Germinal center (tissue), 1 donor: ENCODE results near the gene ZMYND8.
"Not testable (repeated sequence)": the region's sequence is repeated elsewhere in the genome, so short reads cannot be mapped to it uniquely, and the experiment has no call there.

Source experiments
- DNase-seq: peaks from one replicate; pipeline ENCODE4 v3.0.0; 2012; ENCODE audit warnings: mixed read lengths, low spot score

The ZMYND8 gene

DNA sequence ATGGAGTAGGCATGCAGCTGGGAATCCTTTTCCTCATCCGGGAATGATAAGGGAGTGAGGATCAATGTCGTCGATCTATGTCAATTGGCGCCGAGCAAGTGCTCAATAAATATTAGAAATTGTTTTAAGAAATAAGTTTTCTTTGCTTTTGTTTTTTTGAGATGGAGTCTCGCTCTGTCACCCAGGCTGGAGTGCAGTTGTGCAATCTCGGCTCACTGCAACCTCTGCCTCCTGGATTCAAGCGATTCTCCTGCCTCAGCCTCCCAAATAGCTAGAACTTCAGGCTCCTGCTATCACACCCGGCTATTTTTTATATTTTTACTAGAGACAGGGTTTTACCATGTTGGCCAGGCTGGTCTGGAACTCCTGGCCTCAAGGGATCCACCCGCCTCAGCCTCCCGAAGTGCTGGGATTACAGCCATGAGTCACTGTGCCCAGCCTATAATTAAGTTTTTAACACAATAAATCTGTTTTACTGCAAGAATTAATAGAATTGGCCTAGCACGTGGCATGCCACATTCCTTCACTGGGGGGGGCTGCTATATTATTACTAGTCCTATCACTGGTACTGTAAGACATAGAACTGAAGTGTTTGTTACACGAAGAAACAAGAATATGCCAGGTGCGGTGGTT is 92.2 kb downstream of the ZMYND8 start:
- DNase-seq: not testable (repeated sequence)

DNA sequence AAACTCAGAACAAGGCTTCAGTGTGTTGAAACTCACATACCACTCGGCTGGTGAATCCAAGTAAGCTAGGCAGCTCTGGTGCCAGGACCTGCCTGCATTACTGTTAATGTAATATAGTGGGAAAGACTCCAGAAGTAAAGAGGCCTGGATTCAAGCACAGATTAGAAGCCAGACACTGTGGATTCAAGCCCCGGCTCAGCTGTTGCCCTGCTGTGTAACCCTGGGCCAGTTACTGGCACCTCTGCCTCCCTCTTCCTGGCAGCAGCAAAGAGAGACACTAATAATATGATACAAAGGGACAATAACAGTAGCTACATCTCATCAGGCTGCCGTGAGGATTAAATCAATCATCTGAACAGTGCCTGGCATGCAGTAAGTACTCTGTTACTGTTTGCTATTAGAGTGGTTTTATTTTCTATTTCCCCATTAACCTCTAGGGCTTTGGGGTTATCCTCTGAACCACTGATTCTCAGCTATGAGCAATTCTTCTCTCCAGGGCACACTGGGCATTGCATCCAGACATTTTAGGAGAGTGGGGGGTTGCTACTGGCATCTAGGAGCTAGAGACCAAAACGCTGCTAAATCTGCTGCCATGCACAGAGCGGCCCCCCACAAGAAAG is 92.9 kb downstream of the ZMYND8 start:
- peak; percentile 38 for DNase-seq

DNA sequence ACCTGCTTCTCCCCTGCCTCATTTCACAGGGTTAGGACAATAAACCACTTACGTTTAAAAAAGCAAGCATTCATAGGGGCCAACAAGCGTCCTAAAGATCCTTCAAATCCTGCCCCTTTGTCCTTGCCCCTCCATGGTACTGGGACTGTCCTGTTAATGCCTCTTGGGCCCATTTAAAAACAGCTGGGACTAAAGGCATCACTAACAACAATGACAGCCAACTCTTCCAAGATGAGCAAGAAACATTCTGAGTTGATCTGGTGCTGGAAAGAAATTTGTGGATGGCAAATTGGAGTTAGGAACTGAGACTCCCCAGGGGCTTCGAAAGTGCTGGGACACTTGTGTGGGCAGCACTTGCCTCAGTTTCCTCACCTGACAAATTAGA is 93.4 kb downstream of the ZMYND8 start:
- DNase-seq: no peak

DNA sequence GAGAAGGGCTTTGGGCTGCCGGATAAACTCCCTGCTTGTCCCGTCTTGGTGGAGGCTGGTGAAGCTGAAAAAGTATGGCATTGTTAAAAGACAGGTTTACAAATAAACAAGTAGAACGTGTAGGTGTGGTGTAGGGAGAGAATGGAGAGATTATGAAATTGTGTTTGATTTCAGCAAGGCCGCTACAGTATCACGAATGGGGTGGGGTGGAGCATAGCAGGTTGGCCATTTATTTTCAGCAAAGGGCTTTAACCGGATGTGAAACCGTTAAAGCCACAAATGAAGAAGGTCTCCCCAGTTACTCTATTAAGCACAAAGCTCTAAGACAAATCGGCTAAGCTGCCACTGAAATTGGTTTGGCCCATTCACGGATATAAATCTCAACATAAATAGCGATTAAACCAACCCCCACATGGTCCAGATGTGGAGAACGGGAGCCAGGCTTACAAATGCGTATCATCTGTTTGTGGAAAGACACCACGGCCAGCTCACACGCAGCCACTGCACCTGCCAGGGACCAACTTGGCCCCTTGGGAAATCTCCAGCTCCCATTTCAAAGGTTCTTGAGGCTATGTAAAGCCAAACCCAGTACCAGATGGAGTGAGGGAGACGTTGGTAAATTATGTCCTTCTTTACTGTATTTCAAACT is 94.0 kb downstream of the ZMYND8 start:
- peak; percentile 67 for DNase-seq

DNA sequence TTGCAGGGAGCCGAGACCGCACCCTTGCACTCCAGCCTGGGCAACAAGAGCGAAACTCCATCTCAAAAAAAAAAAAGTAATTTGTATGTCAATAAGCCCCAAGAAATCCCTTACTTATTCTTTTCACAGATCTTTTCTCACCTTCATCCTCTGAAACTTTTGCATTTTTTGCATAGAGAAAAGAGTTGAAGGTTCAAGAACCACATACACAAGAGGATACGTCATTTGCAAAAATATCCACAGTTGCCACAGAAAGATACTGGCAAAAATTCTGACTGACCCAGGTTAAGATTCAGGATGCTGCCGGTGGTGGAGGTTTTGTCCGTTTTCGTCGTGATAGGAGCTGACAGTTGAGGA is 94.5 kb downstream of the ZMYND8 start:
- DNase-seq: peak; percentile 14

DNA sequence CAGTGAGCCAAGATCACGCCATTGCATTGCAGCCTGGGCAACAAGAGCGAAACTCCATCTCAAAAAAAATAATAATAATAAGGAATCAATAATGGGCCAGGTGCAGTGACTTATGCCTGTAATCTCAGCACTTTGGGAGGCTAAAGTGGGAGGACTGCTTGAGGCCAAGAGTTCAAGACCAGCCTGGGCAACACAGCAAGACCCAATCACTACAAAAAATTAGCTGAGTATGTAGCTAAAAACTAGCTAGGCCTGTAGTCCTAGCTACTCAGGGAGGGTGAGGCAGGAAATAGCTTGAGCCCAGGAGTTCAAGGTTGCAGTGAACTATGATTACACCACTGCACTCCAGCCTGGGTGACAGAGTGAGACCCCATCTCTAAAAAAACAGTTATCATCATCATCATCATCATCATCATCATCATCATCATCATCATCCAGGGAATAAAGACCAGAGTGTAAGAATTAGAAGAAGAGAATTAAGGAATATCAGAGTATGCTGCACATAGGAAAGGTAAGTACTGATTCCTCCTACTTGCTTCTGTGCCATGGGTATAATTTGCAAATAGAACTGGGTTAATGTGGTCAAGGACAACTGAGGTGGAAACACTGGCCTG is 95.2 kb downstream of the ZMYND8 start:
- not testable (repeated sequence) for DNase-seq

DNA sequence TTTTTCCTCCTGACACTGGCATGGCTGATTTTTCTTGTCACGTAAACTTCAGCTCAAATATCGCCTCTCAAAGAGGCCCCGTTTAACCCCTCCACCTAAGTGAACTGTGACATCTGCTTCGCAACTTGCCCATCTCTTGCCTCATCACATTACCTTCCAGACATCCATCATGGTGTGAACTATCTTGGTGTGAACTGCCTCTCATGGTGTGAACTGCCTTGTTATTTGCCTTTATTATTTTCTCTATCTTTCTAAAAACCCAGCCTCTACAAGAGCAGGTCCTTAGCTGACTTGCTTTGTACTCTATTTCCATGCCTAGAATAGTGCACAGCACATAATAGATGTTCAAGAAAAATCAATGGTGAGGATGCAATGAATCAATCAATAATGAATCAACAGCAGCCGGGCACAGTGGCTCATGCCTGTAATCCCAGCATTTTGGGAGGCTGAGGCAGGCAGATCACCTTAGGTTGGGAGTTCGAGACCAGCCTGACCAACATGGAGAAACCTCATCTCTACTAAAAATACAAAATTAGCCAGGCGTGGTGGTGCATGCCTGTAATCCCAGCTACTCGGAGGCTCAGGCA is 95.9 kb downstream of the ZMYND8 start:
- DNase-seq: not testable (repeated sequence)

DNA sequence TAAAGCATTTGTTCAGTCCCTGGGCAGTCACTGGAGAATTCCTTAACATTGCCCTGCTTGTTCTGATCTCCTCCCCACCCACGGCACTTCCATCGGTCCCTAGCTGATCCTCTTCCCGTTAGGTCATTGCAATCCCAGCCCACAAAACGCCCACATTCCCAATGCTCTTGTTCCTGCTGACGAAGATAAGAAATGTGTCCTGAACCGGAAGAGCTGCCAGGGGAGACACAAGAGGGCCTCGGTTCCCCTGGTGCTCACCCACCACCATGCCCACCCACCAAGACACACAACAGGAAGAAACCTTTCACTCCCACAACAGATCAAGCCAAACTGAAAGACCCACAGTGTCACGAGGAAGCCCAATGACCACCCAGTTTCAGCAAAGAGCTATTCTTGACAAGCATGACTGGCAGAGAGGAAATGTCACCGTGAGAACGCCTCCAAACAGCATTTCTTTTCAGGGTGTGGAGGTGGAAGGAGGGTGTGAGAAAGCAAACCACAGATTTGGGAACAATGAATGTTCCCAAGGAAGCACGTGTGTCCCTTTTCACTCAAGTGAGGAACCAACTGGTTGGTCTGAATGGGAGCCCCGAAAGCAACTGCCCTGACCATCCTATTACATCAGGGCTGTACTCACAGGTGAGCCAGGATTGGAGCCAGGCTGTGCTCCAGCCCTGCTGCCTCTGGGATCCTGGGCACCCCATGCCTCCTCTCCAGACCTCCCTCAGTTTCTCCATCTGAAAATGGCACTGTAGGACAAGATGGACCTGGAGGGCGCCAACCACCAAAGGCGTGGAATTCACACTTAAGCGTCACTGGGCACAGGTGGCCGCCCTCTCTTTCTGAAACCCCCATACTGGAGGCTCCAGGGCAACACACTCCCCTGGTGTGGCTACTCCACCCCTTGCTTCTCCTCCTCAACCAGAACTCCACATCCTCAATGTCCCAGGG is 97.5 kb downstream of the ZMYND8 start:
- peak; percentile 16 for DNase-seq

DNA sequence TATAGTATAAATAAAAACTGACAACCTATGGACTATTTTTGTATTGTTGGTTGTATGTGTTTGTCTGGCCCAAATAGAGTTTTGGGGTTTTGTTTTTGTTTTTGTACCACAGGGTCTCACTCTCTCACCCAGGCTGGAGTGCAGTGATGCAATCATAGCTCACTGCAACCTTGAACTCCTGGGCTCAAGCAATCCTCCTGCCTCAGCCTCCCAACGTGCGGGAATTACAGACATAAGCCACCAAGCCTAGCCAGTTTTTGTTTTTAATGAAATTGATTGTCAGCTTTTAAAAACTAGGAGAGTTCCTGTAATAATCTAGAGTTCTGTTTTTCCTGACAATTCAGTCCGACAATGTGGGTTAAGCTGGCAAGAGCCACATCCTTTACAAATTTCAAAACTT is 98.7 kb downstream of the ZMYND8 start:
- no peak for DNase-seq

DNA sequence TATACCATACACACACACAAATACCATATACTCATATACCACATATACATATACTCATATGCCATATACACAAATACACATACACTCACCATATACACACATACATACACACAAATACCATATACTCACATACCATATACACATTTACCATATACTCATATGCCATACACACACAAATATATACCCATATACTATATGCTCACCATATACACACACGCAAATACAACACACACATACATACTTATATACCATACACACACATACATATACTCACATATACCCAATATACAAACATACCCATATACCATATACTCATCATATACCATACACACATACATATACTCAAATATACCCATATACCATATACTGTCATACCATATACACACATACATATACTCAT is 99.2 kb downstream of the ZMYND8 start:
- no peak for DNase-seq

DNA sequence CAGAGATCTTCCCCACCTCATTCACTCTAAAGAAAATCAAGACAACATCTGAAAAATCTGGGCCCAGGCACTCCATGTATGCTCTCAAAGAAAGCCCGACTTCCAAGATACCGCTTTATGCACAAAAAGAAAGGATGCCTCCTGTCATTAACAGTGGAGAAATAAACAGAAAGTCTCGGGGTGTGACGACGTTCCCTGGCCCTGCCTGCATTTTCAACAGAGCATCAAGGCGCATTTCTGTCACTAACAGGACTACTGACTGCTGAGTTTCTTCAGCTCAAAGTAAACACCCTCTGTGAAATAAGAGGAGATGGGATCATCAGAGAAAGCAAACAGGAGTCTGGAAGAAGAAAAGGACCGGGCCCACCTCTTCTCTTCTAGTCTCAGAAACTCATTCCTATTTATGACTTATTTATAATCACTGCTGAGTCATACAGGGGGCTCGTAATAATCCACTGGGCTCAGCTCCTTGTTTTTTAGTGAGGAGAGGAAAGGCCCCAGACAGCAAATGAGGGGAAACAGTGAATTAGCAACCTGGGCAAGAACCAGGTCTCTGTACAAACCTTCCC is 99.7 kb downstream of the ZMYND8 start:
- DNase-seq: no peak

DNA sequence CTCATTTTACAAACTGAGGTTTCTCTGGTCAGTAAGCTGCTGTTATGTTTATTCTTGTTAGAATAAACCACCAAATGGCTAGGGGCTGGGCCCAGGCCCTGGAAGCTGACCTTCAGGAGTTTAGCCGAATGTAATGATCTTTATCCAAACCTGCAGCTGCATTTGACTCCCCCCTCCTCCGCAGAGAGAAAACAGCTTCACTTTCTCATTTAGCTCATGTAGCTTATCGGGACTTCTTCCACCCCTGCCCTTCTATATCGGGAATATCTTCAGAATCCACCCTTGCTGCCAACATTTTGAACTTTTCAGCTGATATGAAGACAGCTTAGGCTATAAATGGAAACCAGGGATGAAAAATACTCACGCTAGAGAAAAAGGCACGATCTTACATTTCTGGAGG is 102.6 kb downstream of the ZMYND8 start:
- DNase-seq: no peak

DNA sequence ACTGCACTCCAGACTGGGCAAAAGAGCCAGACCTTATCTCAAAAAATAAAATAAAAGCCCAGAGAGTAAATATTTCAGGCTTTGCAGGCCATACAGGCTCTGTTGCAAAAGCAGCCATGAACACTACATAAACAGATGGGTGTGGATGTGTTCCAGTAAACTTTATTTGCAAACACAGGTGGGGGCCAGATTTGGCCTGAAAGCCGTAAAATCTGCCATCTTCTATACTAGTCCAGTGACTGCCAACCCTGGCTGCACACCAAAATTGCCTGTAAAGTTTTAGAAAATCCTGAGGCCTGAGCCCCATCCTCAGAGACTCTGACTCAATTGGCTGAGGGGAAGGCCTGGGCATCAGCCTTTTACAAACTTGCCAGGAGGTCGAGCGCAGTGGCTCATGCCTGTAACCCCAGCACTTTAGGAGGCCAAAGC is 103.6 kb downstream of the ZMYND8 start:
- no peak for DNase-seq

DNA sequence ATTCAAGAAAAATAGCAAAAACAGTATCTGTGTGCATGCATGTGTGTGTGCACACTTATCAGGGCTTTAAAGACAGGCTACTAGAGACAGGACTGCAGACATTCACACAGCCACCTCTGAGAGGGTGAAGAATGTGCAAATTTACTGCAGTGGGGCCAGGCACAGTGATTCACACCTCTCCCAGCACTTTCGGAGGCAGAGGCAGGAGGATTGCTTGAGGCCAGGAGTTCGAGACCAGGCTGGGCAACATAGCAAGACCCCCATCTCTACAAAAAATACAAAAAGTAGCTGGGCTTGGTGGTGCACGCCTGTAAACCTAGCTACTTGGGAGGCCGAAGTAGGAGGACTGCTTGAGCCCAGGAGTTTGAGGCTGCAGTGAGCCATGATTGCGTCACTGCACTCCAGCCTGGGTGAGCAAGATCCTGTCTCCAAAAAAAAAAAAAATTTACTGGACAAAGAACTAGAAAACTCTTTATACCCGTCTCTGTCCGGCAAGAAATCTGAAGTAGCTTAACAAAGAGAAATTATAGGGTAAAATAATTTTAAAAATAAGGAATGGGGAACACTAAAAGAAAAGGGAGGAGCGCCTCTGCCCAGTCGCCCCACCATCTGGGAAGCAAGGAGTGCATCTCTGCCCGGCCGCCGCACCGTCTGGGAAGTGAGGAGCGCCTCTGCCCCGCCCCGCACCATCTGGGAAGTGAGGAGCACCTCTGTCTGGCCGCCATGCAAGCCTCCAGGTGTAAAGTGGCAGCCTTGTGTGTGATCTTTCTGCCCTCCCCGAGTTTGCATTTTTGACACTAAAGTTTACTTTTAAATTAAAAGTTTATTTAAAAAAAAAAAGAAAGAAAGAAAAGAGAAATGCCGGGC is 105.1 kb downstream of the ZMYND8 start:
- no peak for DNase-seq

DNA sequence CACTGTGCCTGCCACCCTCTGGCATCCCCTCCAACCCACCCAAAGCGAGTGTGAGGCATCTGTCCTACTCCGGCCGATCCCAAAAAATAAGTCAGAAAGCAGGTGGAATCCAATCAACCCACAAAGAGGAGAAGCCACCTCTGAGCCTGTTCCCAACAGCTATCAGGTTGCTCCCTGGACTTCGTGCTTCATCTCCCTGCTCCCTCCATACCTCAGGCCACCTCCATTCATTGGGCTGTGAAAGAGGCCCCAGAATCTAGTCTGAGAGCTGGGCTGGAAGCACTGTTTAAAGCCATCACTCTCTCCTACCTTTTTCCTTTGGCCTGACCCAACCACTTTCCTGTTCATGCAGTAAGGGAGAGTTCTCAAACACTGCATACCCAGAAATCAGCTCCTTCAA is 106.1 kb downstream of the ZMYND8 start:
- no peak for DNase-seq

DNA sequence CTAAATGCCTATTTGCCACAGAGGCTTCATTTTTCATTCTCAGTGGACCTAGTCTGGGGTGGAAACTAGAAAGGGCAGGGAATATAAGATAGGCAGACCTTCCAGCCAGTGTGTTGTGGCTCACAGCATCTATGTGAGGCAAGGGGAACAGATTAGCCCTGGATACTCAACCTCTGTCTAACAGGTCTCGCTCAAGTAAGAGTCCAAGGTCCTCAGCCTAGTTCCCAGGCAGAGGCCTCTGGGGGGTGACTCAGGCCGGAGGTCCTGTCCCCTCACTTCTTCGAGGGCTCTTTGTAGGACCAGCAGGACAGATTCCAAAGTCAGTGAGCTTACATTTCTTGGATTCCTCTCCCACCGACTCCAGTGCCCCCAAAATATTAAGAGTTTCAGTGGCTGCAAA is 106.6 kb downstream of the ZMYND8 start:
- DNase-seq: no peak

DNA sequence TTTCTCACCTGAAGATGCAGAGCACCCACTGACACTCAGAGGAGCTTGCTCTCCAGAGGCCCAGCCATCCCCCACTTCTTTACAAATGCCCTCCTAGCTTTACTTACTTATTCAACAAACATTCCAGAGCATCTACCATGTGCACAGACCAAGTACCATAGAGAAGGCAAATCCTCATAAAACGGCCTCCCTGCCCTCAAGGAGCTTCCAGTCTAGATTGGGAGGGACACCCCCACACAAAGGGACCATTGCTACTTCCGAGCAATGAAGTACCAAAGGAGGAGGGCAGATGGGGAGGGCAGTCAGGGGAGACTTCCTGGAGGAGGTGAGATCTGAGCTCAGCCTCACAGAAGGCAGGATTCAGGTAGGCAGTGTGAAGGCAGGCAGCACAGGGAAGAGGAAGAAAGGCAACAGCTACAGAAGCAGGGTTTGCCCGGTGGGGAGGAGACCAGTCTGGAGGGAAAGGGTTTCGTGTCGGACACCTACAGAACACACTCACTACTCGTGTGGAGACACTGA is 108.0 kb downstream of the ZMYND8 start:
- DNase-seq: no peak

DNA sequence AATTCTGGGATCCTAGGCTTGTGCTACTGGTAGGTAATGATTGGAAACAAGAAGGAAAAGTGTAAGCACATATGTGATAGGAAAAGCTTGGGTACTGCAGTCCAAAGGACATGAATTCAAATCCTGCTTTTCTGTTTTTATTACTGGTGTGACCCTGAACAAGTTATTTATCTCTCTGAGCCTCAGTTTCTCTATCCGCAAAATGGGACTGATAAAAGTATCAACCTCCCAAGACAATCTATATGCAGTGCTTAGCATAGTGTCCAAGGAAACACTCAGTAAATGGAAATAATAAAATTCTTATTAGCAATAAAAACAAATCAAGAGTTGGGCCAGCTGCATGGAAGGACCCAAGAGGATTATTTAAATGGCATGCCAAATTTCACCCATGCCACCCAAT is 108.5 kb downstream of the ZMYND8 start:
- no peak for DNase-seq

DNA sequence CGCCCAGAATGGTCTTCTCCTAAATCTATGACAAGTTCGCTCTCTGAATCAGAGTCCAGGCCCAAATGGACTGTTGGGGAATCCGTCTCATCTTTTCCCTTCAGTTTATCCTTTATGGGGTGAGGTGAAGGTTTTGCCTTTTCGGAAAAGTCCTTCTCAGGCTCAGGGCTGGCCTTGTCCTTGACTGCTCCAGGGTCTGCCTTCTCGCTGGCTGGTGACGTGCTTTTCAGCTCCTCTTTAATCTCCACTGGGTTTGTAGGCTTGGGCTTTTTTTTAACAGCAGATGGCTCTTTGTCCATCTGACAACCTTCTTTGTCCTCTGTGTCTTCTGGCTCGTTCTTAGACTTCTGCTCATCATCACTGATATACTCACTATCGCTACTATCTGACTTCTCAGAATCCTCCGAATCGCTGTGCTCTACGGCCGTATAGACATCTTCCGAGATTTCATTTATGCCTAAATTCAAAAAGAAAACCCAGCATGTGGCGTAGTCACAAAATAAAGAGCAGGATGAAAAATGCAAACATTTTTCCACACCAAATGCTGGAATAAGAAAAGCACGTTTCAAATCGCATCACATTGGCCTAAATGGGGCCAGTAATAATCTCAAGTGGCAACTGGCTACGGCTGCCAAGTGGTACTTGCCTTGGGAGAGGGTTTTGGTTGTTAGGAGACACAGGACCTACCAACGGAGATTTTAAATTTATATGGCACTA is 110.3 kb downstream of the ZMYND8 start:
- DNase-seq: no peak
